ENCODE data around the gene GET3.

The GET3 gene

DNA sequence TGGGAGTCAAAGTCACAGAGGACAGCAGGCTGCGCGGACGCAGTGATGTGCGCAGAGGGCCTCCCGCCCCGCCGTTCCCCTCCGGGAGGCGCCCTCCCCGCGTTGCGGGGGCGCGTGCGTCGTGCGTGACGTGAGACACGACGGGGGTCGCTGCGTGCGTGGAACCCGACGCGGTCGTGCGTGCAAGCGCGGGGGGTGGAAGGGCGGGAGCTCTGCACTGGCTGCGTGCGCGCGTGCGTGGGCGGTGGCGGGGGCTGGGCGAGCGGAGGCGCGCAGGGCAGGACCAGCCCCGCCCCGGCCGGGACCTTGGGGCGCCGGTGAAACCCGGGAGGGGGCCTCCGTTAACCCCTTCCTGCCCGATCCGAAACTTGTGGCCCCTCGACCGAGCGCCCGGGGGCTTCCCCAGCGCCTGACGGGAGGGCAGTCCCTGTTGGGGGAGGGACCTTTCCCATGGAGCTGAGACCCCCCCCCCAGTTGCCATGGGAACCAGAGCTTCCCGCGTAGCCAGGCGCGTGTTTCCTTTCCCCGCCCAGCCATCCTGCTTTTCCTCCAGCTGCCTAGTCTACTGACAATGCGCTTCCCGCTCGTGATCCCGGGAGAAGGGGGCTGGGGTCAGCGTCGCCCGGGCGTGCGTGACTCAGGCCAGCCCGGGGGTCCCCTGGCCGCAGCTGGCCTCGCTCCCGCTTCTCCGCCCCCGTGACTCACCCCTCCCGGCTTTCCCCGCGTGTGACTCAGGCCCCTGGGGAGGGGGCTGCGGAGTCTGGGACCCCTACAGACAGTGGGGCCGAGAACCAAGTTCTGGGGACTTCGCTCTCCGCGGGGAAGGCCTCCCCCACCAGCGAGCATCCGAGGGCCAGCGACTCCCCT, 45.4 kb downstream of the GET3 start:
- DNase-seq = peak; percentile 89

DNA sequence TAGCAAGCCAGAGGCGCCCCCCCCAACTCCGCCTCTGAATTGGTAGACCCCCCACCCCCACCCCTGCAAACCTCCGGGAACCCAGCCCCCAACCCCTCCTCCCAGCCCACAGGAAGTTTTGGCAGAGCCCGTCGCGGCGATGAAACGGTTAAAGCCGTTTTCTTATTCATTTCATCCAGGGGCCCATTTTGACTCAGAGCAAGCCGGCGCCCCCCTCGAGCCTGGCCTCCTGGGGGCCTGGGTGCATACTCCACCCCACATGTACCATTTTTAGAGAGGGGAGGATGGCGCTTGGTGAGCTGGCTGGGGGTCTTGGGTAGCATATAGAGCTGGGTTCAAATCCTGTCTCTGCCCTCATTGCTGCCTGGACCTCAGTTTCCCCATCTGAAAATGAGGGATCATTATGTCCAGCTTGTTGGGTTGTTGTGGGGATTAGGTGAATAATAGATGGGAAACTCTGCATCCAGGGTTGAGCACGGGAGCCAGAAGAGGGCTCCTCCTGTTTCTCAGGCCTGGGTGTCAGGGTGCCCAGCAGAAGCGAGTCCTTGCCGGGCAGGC, 46.1 kb downstream of the GET3 start:
- DNase-seq = peak; percentile 69

DNA sequence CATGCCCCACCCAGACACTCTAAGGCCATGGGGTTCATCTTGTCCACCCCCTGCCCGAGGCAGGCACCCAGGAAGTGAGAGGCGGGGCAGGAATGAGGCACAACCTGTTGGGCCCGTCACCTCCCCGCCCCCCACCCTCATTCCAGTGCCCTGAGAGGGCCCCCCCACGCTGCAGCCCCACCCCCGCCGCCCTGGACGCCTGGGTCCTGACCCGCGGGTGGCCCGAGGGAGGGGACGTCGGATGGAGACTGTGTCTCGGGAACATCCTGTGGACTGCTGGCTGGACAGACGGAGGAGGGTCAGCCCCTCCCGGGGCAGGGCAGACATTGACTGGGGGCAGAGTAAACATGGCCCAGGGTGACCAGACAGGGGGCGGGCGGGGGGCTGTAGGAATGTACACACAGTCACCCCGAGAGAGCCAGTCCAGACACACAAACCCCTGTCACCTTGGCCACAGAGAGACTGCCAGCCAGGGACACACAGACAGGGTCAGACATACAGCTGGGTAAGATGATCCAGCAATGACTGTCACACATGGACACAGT, 46.6 kb downstream of the GET3 start:
- DNase-seq = no peak

DNA sequence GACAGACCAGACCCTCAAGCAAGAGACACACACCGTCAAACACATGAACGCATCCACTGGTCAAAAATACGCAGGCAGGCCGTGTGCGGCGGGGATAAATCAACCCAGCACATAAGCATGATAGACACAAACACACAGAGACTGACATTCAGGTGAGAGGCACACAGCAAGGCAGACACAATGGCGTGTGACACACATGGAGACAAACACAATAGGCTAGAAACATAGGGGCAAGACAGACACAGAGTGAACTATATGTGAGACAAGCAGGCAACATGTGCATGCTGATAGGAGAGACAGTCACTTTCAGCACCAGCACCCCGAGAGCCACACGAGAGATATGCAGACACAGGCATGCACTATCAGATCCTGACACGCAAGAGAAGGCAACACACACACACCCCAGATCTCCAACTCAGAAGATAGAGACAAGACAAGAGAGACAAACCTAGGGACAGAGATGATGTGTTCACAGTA, 47.1 kb downstream of the GET3 start:
- DNase-seq = no peak

DNA sequence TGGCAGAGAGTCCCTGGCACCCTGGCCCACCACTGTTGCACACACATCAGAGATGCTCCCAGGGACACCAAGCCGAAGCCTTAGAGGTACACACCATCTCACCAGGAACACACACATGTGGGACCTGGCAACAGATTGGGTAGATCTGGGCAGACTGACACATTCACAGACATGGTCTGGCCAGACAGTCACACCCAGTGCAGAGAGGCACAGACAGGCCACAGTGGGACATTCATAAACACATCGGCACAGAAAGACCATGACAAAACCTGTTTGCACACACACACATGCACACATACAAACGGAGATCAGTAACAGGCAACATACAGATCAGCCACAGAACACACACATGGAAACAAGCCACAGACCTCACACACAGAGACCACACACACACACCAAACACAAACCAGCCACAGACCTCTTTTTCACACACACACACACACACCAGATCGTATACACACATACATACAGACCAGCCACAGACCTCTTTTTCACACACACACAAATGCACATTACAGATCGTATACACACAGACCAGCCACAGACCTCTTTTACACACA, 47.7 kb downstream of the GET3 start:
- DNase-seq = no peak

DNA sequence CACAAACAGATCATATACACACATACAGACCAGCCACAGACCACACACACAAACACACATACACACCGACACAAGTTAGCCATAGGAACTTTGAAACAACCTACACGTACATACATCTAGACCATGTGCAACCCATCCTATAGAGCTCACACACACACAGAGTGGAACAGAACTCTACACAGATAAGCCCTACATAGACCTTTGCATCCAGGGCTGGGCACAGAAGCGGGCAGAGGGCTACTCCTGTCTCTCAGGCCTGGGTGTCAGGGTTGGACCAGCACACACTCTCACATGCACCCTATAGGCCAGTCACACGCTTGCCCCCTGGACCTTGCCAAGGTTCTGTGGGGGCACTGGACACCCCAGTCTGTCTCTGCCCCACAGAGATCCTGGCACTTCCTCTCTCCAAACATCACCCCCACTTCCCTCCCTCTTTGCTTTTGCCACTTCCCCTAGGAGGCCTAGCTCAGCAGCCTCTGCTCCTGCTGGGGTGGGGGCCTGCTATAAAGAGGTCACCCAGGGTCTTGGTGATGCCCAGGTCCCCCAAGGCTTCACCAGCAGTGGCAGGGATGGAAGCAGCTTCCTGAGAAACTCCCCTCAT, 48.2 kb downstream of the GET3 start:
- DNase-seq = no peak

GRCh38 chr19:12786141-12786870, 49.0 kb downstream of the GET3 start:
- no peak for DNase-seq

DNA sequence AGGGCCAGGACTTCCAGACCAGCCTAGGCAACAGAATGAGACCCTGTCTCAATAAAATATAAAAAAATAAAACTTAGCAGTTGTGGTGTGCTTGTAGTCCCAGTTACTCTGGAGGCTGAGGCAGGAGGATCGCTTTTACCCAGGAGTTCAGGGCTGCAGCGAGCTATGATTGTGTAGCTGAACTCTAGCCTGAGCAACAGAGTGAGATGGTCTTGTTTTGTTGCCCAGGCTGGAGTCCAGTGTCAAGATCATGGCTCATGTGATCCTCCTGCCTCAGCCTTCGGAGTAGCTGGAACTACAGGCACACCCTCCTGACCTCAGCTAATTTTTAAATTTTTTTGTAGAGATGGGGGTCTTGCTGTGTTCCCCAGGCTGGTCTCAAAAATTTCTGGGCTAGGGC, 49.7 kb downstream of the GET3 start:
- DNase-seq = no peak

- no peak for DNase-seq
These were observed 50.2 kb downstream of the GET3 start for GRCh38 chr19:12787458-12787857.

DNA sequence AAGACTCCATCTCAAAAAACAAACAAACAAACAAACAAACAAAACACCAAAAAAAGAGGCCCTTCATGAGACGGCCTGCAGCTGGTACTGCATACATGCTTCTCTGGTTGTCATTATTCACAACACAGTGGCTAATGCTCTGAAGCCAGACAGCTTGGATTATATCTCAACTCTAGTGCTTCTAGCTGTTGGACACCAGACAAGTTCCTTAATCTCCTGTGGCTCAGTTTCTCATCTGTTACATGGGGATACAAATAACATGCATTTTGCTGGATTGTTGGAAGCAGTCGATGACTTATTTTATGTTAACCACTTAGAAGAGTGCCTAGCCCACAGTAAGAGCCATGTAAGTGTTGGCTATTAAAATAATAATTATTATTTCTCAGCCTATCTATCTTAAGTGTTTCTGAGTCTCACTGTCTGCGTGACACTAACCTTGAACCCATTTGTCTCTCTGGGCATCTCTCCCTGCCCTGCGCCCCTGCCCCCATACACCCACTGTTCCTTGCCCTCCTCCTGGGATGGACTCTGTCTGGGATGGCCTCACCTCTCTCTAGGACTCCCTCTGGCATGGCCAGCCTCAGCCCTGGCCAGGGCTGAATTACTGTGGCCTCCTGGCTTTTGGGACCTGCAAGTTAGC, 50.9 kb downstream of the GET3 start:
- no peak for DNase-seq

- DNase-seq = peak; percentile 77
These were observed 51.4 kb downstream of the GET3 start for GRCh38 chr19:12788682-12789097.

GRCh38 chr19:12789098-12789903, 52.0 kb downstream of the GET3 start:
- no peak for DNase-seq

DNA sequence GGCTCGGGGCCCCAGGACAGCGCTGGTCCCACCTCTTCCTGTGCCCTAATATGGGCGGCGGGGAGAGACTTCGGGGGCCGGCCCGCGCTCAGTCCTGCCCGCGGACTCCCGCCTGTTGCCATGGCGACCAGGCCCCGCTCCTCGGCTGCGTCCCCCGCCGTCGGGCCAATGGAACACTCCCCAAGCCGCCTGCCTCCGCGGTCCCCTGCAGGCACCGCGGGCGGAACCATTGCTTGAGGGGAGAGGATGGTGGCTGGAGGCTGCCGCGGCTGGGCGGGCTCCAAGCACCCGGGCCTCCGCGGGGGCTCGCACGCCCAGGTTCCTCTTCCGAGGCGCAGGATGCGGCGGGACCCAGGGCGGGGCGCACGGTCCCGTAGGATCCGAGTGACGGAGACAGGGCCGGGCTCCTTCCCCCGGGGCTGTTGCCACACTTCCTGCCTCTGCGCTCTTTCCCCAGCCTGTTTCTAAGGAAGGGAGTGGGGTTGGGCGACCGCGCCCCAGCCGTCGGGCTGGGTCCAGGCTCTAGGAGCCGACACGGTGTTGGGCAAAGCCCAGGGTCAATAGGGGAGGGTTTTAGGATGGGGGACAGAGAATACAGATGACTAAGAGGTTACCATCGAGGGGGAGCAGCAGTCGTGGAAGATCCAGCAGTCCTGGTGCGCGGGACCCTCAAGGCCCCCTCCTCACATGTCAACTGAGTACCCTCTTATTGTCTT, 52.8 kb downstream of the GET3 start:
- peak; percentile 98 for DNase-seq

- no peak for DNase-seq
These were observed 53.5 kb downstream of the GET3 start for GRCh38 chr19:12790628-12791344.

- DNase-seq = peak; percentile 97
These were observed 54.2 kb downstream of the GET3 start, which contains the start of gene JUNB for GRCh38 chr19:12791345-12792050. JUNB (plus strand) TSS chr19:12791486; CDS start chr19:12791772, 286 bp downstream.

- DNase-seq = peak; percentile 57
These were observed 55.0 kb downstream of the GET3 start for GRCh38 chr19:12792051-12792852.

GRCh38 chr19:12792853-12793289, 55.6 kb downstream of the GET3 start:
- DNase-seq = no peak

Data from fibroblast of skin of right quadriceps (primary cell).